GM19023 (cell line): ENCODE results near the gene ERCC5.

Source experiments
- ATAC-seq: cut with Tn5 transposase; IDR thresholded peaks from one replicate; pipeline ENCODE4 v1.9.1; 2021; ENCODE audit warnings: mild to moderate bottlenecking, moderate library complexity; ENCODE audit not compliant: unreplicated experiment

ERCC5 gene

DNA sequence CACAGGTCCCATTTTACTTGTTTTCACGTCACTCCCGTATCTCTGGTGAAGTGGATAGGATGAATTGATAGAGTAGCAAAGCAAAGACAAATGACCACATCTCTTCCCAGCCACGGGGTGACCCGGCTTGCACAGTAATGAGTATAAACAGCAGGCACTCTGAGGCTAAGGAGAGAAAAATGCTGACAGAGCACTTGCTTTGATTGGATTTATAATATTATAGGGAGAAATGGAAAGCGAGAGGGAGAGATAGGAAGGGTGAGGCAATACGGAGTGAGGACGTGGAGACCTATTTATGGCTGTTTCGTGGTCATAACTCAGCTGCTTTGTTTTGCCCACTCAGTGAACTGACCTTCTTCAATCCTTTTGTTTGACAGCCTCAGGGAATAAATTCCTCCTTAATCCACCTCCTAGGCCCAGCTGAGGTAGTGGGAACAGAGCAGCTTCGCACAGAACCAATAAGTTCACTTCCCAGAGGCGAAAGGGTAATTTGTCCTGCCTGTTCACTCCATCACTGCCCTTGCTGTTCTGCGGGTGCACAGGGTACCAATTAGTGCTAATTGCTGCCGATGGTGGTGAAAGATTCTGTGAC lies 68.6 kb downstream of the ERCC5 start:
- no peak for ATAC-seq

DNA sequence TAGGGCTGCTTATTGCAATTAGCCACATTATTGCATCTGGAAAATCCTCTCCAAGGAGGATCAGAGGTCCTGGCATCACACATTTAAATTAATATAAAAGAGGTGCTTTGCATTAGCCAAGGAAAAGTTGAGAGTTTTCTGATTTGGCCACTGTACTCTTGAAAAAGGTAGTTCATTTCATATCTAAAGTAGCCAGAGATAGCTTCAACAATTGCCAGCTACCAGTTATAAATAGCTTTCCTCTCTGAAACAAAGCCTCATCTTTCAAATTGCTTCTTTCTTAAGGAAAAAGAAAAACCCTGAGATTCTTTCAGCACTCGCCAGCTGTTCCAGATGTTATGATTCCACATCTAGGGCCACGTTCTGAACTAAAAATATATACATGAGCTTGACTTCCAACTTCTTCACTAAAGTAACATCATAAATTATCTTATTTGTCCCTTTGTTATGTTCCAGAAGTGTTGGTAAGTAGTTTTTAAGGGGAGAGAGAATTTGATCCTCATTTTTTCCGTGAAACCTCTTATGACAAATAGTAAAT lies 69.6 kb downstream of the ERCC5 start:
- no peak for ATAC-seq

DNA sequence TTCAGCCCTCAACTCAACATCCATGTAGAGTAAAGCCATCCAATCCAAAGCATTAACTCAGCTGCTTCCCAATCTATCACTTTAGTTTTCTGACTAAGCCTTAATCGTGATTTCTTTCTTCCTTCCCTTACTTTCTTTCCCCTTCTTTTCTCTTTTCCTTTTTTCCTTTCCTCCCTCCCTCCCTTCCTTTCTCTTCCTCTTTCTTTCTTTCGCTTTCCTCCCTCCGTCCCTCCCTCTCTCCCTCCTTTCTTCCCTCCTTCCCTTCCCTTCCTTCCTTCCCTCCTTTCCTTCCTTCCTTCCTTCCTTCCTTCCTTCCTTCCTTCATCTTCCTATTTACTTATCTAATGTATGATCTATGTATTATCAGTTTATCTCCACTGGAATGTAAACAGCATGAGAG lies 71.2 kb downstream of the ERCC5 start:
- no peak for ATAC-seq

DNA sequence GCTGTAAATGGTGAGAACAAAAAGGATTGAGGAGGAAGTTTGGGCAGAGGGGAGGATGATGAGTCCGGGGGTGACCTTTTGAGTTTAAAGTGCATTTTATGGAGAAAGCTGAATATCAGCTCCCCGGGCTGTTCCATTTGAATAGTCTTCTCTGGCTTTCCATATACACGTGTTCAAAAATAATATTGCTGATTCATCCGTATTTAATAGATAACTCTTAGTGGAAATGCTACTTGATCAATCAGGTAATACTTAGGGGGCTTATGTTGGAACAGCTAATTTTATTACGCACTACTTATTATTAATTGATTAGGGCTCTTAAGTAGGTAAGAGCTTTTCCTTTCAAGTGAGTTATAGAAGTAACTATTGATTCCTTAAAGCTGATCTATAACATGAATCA lies 76.4 kb downstream of the ERCC5 start:
- ATAC-seq = no peak
